DND-41 (cell line): ENCODE measurements around the gene CREBBP.

Experiments used
- ATAC-seq: fragments of 200-7000 bp; cut with Tn5 transposase; 3 replicates; pipeline ENCODE4 v1.9.1; 2021; ENCODE audit warnings: low read depth; ENCODE audit not compliant: insufficient read depth
- DNase-seq: peaks from one replicate; pipeline ENCODE4 v3.0.0-alpha.2; 2020
- H2AFZ ChIP-seq: 2 replicates; pipeline ENCODE4 v1.6.0; 2012; ENCODE audit warnings: low read depth, low read length
- H3K27ac ChIP-seq: 2 replicates; pipeline ENCODE4 v1.5.1; 2012; ENCODE audit warnings: low read length, inconsistent platforms
- H3K27me3 ChIP-seq: fragments of 200-600 bp; sonication (generic); 2 replicates; pipeline ENCODE4 v1.6.0; 2012; ENCODE audit warnings: low read length, mild to moderate bottlenecking, inconsistent platforms; ENCODE audit not compliant: insufficient read depth, poor library complexity
- H3K36me3 ChIP-seq: 2 replicates; pipeline ENCODE4 v1.5.1; 2012; ENCODE audit warnings: low read length, inconsistent platforms; ENCODE audit not compliant: insufficient read depth
- H3K4me1 ChIP-seq: 2 replicates; pipeline ENCODE4 v1.5.1; 2012; ENCODE audit warnings: mild to moderate bottlenecking, low read length; ENCODE audit not compliant: insufficient read depth
- H3K4me2 ChIP-seq: 2 replicates; pipeline ENCODE4 v1.6.0; 2012; ENCODE audit warnings: mild to moderate bottlenecking, moderate library complexity, low read length, inconsistent platforms; ENCODE audit not compliant: insufficient read depth
- H3K4me3 ChIP-seq, 2 experiments: fragments of 200-600 bp in 1 of 2; shearing (Covaris generic) in 1 of 2; 2 replicates each; pipeline ENCODE4 v1.5.1; 2012 to 2016; ENCODE audit warnings: inconsistent platforms in 2 of 2, low read length in 2 of 2, mild to moderate bottlenecking in 2 of 2, low read depth in 1 of 2, moderate library complexity in 1 of 2
- H3K79me2 ChIP-seq: 2 replicates; pipeline ENCODE4 v1.6.0; 2012; ENCODE audit warnings: low read length, inconsistent platforms; ENCODE audit not compliant: insufficient read depth
- H3K9ac ChIP-seq: 2 replicates; pipeline ENCODE4 v1.6.0; 2012; ENCODE audit warnings: low read depth, mild to moderate bottlenecking, inconsistent platforms, low read length, moderate library complexity
- H3K9me3 ChIP-seq: 2 replicates; pipeline ENCODE4 v1.5.1; 2012; ENCODE audit warnings: low read length, moderate library complexity, mild to moderate bottlenecking, inconsistent platforms; ENCODE audit not compliant: insufficient read depth, severe bottlenecking
- H4K20me1 ChIP-seq: 2 replicates; pipeline ENCODE4 v1.6.0; 2012; ENCODE audit warnings: low read length; ENCODE audit not compliant: insufficient read depth
- CTCF ChIP-seq: IDR thresholded peaks from 2 replicates; pipeline ENCODE4 v1.5.1; 2012; ENCODE audit warnings: borderline replicate concordance, low read length, moderate library complexity, mild to moderate bottlenecking; ENCODE audit not compliant: poor library complexity, severe bottlenecking; ENCODE audit errors: extremely low read depth
- EZH2 ChIP-seq: IDR thresholded peaks from 3 replicates; pipeline ENCODE4 v1.6.1; 2012; ENCODE audit warnings: borderline replicate concordance, low read depth, mild to moderate bottlenecking, moderate library complexity, low read length, inconsistent platforms; ENCODE audit not compliant: severe bottlenecking

Gene CREBBP

GRCh38 chr16:3807425-3808123 is 72.9 kb downstream of the CREBBP start:
- no peaks in the 10 kb centered on the region for H3K4me1 ChIP-seq
- no peaks in the 10 kb centered on the region for H3K27me3 ChIP-seq
- H3K4me2 ChIP-seq, result no peak overlapping the region
- ATAC-seq, result no peak
- no peak overlapping the region for H2AFZ ChIP-seq
- H4K20me1 ChIP-seq, result peaks cover 95% of the 10 kb centered on the region
- H3K9ac ChIP-seq, result no peak overlapping the region
- H3K27ac ChIP-seq, result no peak overlapping the region
- H3K9me3 ChIP-seq, result no peaks in the 10 kb centered on the region
- DNase-seq, result no peak
- H3K79me2 ChIP-seq, result peaks cover 81% of the 10 kb centered on the region
- peaks cover 48% of the 10 kb centered on the region for H3K36me3 ChIP-seq
- H3K4me3 ChIP-seq, result no peak overlapping the region
- TF ChIP-seq EZH2, result no peak
- no peak for TF ChIP-seq CTCF

- Histone ChIP-seq H3K27me3 (no peaks in the 10 kb centered on the region), H2AFZ (no peak overlapping the region), H3K9ac (no peak overlapping the region), H3K4me3 (no peak overlapping the region), H3K36me3 (peaks cover 39% of the 10 kb centered on the region), H3K27ac (no peak overlapping the region), H3K9me3 (no peaks in the 10 kb centered on the region), H3K4me1 (no peaks in the 10 kb centered on the region), H4K20me1 (peaks cover 94% of the 10 kb centered on the region), H3K79me2 (peaks cover 82% of the 10 kb centered on the region), H3K4me2 (no peak overlapping the region)
- no peak for ATAC-seq
- no peak for DNase-seq
- TF ChIP-seq CTCF (no peak), EZH2 (no peak)
These were observed 76.0 kb downstream of the CREBBP start for GRCh38 chr16:3804426-3805016.

- Histone ChIP-seq H3K27me3 (no peaks in the 10 kb centered on the region), H3K4me1 (no peaks in the 10 kb centered on the region), H3K9ac (no peak overlapping the region), H3K9me3 (no peaks in the 10 kb centered on the region), H2AFZ (no peak overlapping the region), H3K79me2 (peaks cover 93% of the 10 kb centered on the region), H3K27ac (no peak overlapping the region), H4K20me1 (peaks cover 96% of the 10 kb centered on the region), H3K4me3 (no peak overlapping the region), H3K36me3 (peaks cover 11% of the 10 kb centered on the region; the same call in 1 of the 2 replicates), H3K4me2 (no peak overlapping the region)
- TF ChIP-seq EZH2 (no peak), CTCF (no peak)
- no peak for ATAC-seq
- no peak for DNase-seq
These were observed 79.8 kb downstream of the CREBBP start for GRCh38 chr16:3800477-3801270.
